AG09309 (cell line): ENCODE results near the gene SMIM24.

Experiments used
- DNase-seq: peaks from one replicate; pipeline ENCODE4 v3.0.0-alpha.2; 2010; ENCODE audit warnings: low read depth
- H3K4me3 ChIP-seq: 2 replicates; pipeline ENCODE4 v1.5.1; 2011; ENCODE audit warnings: mild to moderate bottlenecking, low read depth, low read length, moderate library complexity; ENCODE audit not compliant: control insufficient read depth
- TF ChIP-seq, protein P1 (sequence below): IDR thresholded peaks from 2 replicates; pipeline ENCODE4 v1.5.1; 2011; ENCODE audit warnings: mild to moderate bottlenecking, low read depth, low read length, inconsistent platforms; ENCODE audit not compliant: insufficient read depth, control insufficient read depth; ENCODE audit errors: missing control alignments

SMIM24 gene

GRCh38 chr19:3459089-3459881 lies 21.0 kb downstream of the SMIM24 start:
- TF ChIP-seq, protein P1, sequence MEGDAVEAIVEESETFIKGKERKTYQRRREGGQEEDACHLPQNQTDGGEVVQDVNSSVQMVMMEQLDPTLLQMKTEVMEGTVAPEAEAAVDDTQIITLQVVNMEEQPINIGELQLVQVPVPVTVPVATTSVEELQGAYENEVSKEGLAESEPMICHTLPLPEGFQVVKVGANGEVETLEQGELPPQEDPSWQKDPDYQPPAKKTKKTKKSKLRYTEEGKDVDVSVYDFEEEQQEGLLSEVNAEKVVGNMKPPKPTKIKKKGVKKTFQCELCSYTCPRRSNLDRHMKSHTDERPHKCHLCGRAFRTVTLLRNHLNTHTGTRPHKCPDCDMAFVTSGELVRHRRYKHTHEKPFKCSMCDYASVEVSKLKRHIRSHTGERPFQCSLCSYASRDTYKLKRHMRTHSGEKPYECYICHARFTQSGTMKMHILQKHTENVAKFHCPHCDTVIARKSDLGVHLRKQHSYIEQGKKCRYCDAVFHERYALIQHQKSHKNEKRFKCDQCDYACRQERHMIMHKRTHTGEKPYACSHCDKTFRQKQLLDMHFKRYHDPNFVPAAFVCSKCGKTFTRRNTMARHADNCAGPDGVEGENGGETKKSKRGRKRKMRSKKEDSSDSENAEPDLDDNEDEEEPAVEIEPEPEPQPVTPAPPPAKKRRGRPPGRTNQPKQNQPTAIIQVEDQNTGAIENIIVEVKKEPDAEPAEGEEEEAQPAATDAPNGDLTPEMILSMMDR = no peak
- no peak overlapping the region for H3K4me3 ChIP-seq
- peak; percentile 60 for DNase-seq

DNA sequence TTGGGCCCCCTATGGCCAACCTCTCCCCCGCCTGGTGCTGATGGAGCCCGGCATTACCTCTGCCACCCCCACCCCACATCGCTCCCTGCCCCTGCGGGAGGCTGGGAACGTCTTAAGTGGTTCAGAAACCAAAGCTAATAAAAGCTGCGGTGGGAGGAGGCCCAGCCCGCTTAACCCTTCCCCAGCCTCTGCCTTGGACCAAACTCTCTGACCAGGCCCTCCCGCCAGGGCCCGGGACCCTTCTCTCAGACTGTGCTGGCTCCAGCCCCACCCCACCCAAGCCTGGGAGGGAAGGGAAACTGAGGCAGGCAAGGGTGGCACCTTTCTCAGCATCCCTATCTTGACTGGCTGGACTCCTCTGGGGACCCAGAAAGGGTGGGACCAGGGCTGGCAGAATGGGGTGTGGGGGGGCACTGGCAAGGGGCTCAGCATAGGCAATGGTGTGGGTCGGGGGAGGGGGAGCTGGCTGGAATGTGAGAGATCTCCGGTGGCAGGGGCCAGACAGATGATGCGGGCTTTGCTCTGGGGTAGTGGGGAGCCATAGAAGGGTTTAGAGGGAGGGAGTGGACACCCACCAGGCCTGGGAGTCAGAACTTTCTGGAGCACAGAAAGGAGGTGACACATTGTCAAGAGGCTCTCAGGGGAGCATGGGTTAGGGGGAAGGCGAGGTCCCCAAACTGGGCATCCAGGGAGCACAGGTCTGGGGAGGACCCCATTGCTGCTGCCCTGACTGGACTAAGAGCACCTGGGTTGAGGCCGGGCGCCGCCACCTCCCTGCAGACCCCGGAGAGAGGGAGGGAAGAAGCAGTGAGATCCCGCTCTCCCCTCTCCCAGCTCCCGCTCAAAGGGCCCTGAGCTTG lies 21.9 kb downstream of the SMIM24 start:
- H3K4me3 ChIP-seq = no peak overlapping the region
- no peak for DNase-seq
- TF ChIP-seq, protein P1 = no peak

- TF ChIP-seq, protein P1 = no peak
- no peak overlapping the region for H3K4me3 ChIP-seq
- DNase-seq = no peak
Measured at GRCh38 chr19:3457528-3458228, 22.6 kb downstream of the SMIM24 start.

DNA sequence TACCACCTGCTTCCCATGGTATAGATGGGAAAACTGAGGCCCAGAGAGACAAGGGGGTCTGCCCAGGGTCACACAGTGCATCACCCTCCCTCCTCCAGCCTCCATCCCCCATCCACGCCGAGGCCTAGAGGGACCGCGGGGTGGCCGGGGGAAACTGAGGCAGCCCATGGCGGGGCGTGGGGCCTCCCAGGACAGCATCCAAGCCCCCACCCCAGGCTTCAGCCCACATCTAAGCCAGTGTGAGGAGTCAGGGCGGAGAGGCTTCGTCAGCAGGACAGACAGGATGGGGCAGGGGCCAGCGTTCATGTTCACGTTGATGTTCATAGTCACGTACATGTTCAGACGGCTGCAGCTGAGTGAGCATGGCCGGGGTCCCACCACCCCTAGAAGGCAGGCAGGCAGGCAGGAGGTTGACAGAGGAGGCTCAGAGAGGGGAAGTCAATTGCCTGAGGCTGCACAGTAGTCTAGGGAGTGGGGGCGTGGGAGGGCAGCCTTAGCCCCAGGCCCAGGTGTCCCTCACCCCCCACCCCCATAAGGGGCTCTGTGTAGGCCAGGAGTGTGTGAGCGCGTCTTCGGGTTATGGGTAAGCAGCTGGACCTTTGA lies 23.3 kb downstream of the SMIM24 start:
- DNase-seq = no peak
- no peak overlapping the region for H3K4me3 ChIP-seq
- TF ChIP-seq, protein P1 = no peak

DNA sequence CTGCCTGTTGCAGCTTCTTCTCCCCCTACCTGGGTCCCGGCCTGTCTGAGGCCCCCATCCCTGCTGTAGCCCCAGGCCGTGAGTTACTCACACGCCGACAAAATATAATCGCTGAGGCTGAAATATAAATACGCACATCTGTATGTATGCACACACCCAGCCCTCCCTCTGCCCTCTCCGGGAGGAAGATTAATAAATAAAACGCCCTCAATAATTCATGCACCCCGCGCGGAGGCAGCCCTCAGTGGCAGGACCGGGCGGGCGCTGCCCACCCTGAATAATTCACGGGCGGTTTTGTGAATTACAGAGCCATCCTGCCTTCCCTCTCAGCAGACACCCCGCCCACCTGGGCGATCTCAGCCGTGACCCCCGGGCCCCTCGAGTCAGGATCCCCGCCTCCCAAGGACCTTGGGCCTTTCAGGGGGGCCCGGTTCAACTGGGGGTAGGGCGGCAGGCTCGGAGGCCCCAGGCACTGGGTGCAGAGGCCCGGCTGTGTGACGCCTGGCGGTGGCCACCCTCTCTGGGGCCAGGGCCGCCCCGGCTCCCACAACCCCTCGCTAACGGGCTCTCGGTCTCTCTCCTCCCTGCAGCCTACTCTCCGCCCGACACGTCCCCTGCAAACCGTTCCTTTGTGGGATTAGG lies 24.2 kb downstream of the SMIM24 start:
- TF ChIP-seq, protein P1 = no peak
- DNase-seq = no peak
- H3K4me3 ChIP-seq = no peak overlapping the region
